ENCODE data around the gene HELZ. TPM values are rescaled to one million over a fixed set of nuclear protein-coding genes. Genes with fewer than 3 reads are reported as not detected.

HELZ gene
- total RNA-seq, 1 donor from 2014 or later, result 44.9 TPM

DNA sequence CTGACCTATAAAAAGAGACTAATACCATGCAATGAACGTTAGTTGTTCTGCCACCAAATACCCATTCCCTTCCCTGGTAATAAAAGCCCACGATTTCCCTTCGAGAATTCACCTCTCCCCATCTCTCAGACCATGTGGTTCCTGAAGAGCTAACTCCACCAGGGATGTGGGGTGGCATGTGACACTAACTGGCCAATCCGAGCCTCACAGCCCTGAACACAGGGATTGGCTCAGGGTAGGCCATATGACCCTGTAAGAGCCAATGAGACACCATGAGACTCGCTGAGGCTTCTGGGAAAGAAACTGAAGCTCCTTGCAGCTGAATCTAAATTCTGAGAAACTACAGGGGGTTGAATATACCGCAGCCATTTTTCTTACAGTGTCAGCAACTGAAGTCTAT is 21.1 kb downstream of the HELZ start:
- Mint-ChIP-seq H3K27me3 (ENCODE audit: insufficient read depth, low read depth) (no peaks in the 10 kb centered on the region), H3K9me3 (no peaks in the 10 kb centered on the region), H3K27ac (no peak overlapping the region), H3K36me3 (peaks cover 28% of the 10 kb centered on the region), H3K4me1 (peaks cover 10% of the 10 kb centered on the region), H3K4me3 (no peak overlapping the region)
- no peak overlapping the region for H3K27ac ChIP-seq
- no peaks in the 10 kb centered on the region for H3K27me3 ChIP-seq
- H3K79me2 ChIP-seq (ENCODE audit: low read depth), result peaks cover 69% of the 10 kb centered on the region
- H3K9me3 ChIP-seq (ENCODE audit: low read depth), result no peaks in the 10 kb centered on the region
- H3K4me2 ChIP-seq, result no peak overlapping the region
- no peaks in the 10 kb centered on the region for H3F3A ChIP-seq (ENCODE audit: low read depth)
- peaks cover 21% of the 10 kb centered on the region for H4K20me1 ChIP-seq (ENCODE audit: low read depth)
- no peak overlapping the region for H3K4me3 ChIP-seq
- no peak for DNase-seq (ENCODE audit: low spot score)
- TF ChIP-seq EZH2phosphoT487 (IDR thresholded peaks at IDR 0.05) (no peak), EZH2 (IDR thresholded peaks at IDR 0.05) (no peak)
- TF ChIP-seq, protein P1, sequence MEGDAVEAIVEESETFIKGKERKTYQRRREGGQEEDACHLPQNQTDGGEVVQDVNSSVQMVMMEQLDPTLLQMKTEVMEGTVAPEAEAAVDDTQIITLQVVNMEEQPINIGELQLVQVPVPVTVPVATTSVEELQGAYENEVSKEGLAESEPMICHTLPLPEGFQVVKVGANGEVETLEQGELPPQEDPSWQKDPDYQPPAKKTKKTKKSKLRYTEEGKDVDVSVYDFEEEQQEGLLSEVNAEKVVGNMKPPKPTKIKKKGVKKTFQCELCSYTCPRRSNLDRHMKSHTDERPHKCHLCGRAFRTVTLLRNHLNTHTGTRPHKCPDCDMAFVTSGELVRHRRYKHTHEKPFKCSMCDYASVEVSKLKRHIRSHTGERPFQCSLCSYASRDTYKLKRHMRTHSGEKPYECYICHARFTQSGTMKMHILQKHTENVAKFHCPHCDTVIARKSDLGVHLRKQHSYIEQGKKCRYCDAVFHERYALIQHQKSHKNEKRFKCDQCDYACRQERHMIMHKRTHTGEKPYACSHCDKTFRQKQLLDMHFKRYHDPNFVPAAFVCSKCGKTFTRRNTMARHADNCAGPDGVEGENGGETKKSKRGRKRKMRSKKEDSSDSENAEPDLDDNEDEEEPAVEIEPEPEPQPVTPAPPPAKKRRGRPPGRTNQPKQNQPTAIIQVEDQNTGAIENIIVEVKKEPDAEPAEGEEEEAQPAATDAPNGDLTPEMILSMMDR (IDR thresholded peaks at IDR 0.05), result no peak
- no peaks in the 10 kb centered on the region for H3K36me3 ChIP-seq
- H3K4me1 ChIP-seq, result peaks cover 4% of the 10 kb centered on the region
- H2AFZ ChIP-seq (replicated peaks), result no peak overlapping the region
- H3K9ac ChIP-seq, result no peak overlapping the region

DNA sequence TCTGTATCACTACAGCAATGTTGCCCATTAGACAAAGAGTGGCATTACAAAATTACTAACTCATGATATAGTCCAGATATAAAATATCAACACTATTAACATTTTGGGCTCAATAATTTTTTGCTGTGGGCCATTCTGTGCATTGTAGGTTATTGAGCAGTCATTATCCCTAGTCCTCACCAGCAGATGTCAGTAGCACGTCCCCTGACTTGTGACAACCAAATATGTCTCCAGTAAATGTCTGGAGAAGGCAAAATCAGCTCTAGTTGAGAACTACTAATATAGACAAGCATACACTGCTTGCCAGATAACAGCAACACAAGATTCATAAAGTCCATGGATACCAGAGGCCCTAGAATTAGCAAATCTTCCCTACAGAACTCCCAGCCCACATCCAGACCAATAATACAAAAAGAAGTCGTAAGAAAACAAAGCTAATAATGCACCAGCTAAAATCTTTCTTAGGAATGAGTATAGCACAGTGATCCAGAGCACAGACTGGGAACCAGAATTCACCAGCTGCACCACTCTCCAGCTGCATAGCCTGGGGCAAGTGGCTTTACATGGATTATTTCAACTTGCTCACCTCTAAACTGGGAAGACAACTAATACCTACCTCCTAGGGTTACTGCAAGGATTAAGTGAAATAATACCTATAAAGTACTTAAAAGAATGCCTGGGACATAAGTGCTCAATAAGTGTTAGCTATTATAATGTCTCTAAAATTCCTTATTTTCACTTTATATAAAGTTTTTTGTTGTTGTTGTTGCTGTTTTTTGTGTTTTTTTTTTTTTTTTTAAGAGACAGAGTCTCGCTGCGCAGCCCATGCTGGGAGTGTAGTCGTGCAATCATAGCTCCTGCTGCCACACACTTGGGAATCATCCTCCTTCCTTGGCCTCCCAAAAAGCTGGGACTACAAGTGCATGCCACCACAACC is 23.7 kb downstream of the HELZ start:
- Histone ChIP-seq H3K9ac (no peak overlapping the region), H3K79me2 (ENCODE audit: low read depth) (peaks cover 64% of the 10 kb centered on the region), H3K27me3 (no peaks in the 10 kb centered on the region), H3K9me3 (ENCODE audit: low read depth) (no peaks in the 10 kb centered on the region), H2AFZ (replicated peaks) (no peak overlapping the region), H3K36me3 (no peaks in the 10 kb centered on the region), H4K20me1 (ENCODE audit: low read depth) (peaks cover 21% of the 10 kb centered on the region), H3K4me2 (no peak overlapping the region), H3K4me1 (peaks cover 4% of the 10 kb centered on the region), H3K27ac (no peak overlapping the region), H3K4me3 (no peak overlapping the region), H3F3A (ENCODE audit: low read depth) (no peaks in the 10 kb centered on the region)
- H3K4me1 Mint-ChIP-seq, result peaks cover 10% of the 10 kb centered on the region
- no peak for TF ChIP-seq EZH2 (IDR thresholded peaks at IDR 0.05)
- TF ChIP-seq EZH2phosphoT487 (IDR thresholded peaks at IDR 0.05), result no peak
- TF ChIP-seq, protein P1 (IDR thresholded peaks at IDR 0.05), result peak; percentile 67
- DNase-seq (ENCODE audit: low spot score), result peak; percentile 39
- H3K27me3 Mint-ChIP-seq (ENCODE audit: insufficient read depth, low read depth), result no peaks in the 10 kb centered on the region
- H3K4me3 Mint-ChIP-seq, result no peak overlapping the region
- H3K36me3 Mint-ChIP-seq, result peaks cover 23% of the 10 kb centered on the region
- H3K27ac Mint-ChIP-seq, result no peak overlapping the region
- H3K9me3 Mint-ChIP-seq, result no peaks in the 10 kb centered on the region

DNA sequence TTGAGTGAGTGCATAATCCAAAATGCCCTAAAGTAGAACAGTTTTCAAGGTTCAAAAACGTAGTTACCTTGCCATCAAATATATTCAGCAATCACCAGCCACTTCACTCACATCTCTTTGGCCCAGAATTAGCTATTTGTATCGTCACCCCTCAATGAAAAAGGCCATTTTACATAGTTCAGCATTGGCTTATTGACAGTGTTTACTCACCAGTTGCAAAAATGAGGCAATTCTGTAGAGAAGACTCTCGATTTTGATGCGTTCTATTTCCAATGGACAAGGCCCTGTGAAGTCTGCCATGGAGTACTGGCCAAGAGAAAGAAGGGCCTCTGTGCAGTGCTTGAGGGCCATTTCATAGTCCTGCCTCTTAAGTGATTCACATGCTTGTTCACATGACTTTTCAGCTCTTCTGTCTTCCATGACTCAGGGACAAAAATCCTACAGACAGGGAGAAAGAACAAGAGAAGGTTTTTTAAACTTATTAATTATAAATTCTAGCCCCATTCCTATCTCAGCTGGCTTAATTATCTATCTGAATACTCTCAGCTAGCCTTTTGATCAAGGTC is 26.5 kb downstream of the HELZ start:
- Histone ChIP-seq H3K4me1 (peaks cover 4% of the 10 kb centered on the region), H4K20me1 (ENCODE audit: low read depth) (peaks cover 21% of the 10 kb centered on the region), H3K27me3 (no peaks in the 10 kb centered on the region), H3K4me3 (no peak overlapping the region), H3K79me2 (ENCODE audit: low read depth) (peaks cover 37% of the 10 kb centered on the region), H3K36me3 (no peaks in the 10 kb centered on the region), H3K27ac (no peak overlapping the region), H3K9ac (no peak overlapping the region), H3F3A (ENCODE audit: low read depth) (no peaks in the 10 kb centered on the region), H3K9me3 (ENCODE audit: low read depth) (no peaks in the 10 kb centered on the region), H3K4me2 (no peak overlapping the region), H2AFZ (replicated peaks) (no peak overlapping the region)
- H3K27me3 Mint-ChIP-seq (ENCODE audit: insufficient read depth, low read depth), result no peaks in the 10 kb centered on the region
- no peak overlapping the region for H3K4me3 Mint-ChIP-seq
- no peaks in the 10 kb centered on the region for H3K9me3 Mint-ChIP-seq
- H3K4me1 Mint-ChIP-seq, result peaks cover 10% of the 10 kb centered on the region
- no peak overlapping the region for H3K27ac Mint-ChIP-seq
- no peak for DNase-seq (ENCODE audit: low spot score)
- H3K36me3 Mint-ChIP-seq, result peaks cover 10% of the 10 kb centered on the region
- TF ChIP-seq EZH2phosphoT487 (IDR thresholded peaks at IDR 0.05), result no peak
- TF ChIP-seq, protein P1 (IDR thresholded peaks at IDR 0.05), result no peak
